ENCODE results near the gene PRSS53. TPM values are rescaled to one million over a fixed set of nuclear protein-coding genes. Genes with fewer than 3 reads are reported as not detected.

PRSS53 gene
- total RNA-seq, 1 experiment from 2014 or later: 7.7 TPM

GRCh38 chr16:31080756-31081419, 7.9 kb downstream of the PRSS53 start:
- H3K9me3 ChIP-seq (ENCODE audit: insufficient read depth, low read depth): no peaks in the 10 kb centered on the region
- H2AFZ ChIP-seq: no peak overlapping the region
- ChIA-PET POLR2A (ENCODE audit: unreplicated experiment) (interaction anchor here (0.6 kb wide), 1 partner anchor 58 kb away, joined by 3 read pairs; no protein-coding TSS in a partner anchor), CTCF (no interaction called here)
- TF ChIP-seq, protein P1, sequence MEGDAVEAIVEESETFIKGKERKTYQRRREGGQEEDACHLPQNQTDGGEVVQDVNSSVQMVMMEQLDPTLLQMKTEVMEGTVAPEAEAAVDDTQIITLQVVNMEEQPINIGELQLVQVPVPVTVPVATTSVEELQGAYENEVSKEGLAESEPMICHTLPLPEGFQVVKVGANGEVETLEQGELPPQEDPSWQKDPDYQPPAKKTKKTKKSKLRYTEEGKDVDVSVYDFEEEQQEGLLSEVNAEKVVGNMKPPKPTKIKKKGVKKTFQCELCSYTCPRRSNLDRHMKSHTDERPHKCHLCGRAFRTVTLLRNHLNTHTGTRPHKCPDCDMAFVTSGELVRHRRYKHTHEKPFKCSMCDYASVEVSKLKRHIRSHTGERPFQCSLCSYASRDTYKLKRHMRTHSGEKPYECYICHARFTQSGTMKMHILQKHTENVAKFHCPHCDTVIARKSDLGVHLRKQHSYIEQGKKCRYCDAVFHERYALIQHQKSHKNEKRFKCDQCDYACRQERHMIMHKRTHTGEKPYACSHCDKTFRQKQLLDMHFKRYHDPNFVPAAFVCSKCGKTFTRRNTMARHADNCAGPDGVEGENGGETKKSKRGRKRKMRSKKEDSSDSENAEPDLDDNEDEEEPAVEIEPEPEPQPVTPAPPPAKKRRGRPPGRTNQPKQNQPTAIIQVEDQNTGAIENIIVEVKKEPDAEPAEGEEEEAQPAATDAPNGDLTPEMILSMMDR (conservative IDR thresholded peaks at IDR 0.05): no peak
- no peak for TF ChIP-seq EZH2 (IDR thresholded peaks at IDR 0.05; ENCODE audit: low read depth)
- H3K4me2 ChIP-seq: no peak overlapping the region
- peaks cover 17% of the 10 kb centered on the region; the same call in 1 of the 2 replicates for H3F3A ChIP-seq (ENCODE audit: insufficient read depth, low read depth)
- no peak for DNase-seq
- H3K27ac ChIP-seq: no peak overlapping the region
- peaks cover 38% of the 10 kb centered on the region for H4K20me1 ChIP-seq (ENCODE audit: insufficient read depth)
- no peaks in the 10 kb centered on the region for H3K4me1 ChIP-seq (replicated peaks; ENCODE audit: insufficient read depth)
- H3K4me3 ChIP-seq: no peak overlapping the region
- peaks cover 5% of the 10 kb centered on the region for H3K36me3 ChIP-seq (ENCODE audit: low read depth)
- intact Hi-C loops (cut with micrococcal nuclease; ENCODE audit: unreplicated experiment): no loop called here
- no peaks in the 10 kb centered on the region for H3K27me3 ChIP-seq (ENCODE audit: insufficient read depth, low read depth)
- peaks cover 18% of the 10 kb centered on the region for H3K79me2 ChIP-seq (ENCODE audit: low read depth)
- no TSS peak for BruUV-seq (replicated peaks)
- no peaks in the 10 kb centered on the region for H3K9me2 ChIP-seq (ENCODE audit: insufficient read depth)

DNA sequence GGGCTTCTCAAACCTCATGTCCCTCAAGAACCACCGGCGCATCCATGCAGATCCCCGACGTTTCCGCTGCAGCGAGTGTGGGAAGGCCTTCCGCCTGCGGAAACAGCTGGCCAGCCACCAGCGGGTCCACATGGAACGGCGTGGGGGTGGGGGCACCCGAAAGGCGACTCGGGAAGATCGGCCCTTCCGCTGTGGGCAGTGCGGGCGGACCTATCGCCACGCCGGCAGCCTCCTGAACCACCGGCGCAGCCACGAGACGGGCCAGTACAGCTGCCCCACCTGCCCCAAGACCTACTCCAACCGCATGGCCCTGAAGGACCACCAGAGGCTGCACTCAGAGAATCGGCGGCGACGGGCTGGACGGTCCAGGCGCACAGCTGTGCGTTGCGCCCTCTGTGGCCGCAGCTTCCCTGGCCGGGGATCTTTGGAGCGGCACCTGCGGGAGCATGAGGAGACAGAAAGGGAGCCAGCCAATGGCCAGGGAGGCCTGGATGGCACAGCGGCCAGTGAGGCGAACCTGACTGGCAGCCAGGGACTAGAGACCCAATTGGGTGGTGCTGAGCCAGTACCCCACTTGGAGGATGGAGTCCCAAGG, 8.6 kb downstream of the PRSS53 start:
- Histone ChIP-seq H3K4me2 (no peak overlapping the region), H3K27ac (no peak overlapping the region), H3F3A (ENCODE audit: insufficient read depth, low read depth) (peaks cover 17% of the 10 kb centered on the region; the same call in 1 of the 2 replicates), H3K9me2 (ENCODE audit: insufficient read depth) (no peaks in the 10 kb centered on the region), H3K9me3 (ENCODE audit: insufficient read depth, low read depth) (no peaks in the 10 kb centered on the region), H3K36me3 (ENCODE audit: low read depth) (peaks cover 5% of the 10 kb centered on the region), H3K4me3 (no peak overlapping the region), H3K27me3 (ENCODE audit: insufficient read depth, low read depth) (no peaks in the 10 kb centered on the region), H3K4me1 (replicated peaks; ENCODE audit: insufficient read depth) (peaks cover 7% of the 10 kb centered on the region), H3K79me2 (ENCODE audit: low read depth) (peaks cover 26% of the 10 kb centered on the region), H4K20me1 (ENCODE audit: insufficient read depth) (peaks cover 38% of the 10 kb centered on the region), H2AFZ (no peak overlapping the region)
- no peak for DNase-seq
- intact Hi-C loops (cut with micrococcal nuclease; ENCODE audit: unreplicated experiment): no loop called here
- TF ChIP-seq, protein P1 (conservative IDR thresholded peaks at IDR 0.05): no peak
- no peak for TF ChIP-seq EZH2 (IDR thresholded peaks at IDR 0.05; ENCODE audit: low read depth)
- CTCF ChIA-PET: no interaction called here
- BruUV-seq (replicated peaks): no TSS peak
- POLR2A ChIA-PET (ENCODE audit: unreplicated experiment): interaction anchor here (0.6 kb wide), 1 partner anchor 59 kb away, joined by 3 read pairs; no protein-coding TSS in a partner anchor

- Histone ChIP-seq H3K4me3 (no peak overlapping the region), H4K20me1 (ENCODE audit: insufficient read depth) (peaks cover 38% of the 10 kb centered on the region), H2AFZ (no peak overlapping the region), H3K9me2 (ENCODE audit: insufficient read depth) (no peaks in the 10 kb centered on the region), H3K9me3 (ENCODE audit: insufficient read depth, low read depth) (no peaks in the 10 kb centered on the region), H3K79me2 (ENCODE audit: low read depth) (peaks cover 33% of the 10 kb centered on the region), H3K36me3 (ENCODE audit: low read depth) (peaks cover 5% of the 10 kb centered on the region), H3K4me2 (no peak overlapping the region), H3K4me1 (replicated peaks; ENCODE audit: insufficient read depth) (peaks cover 9% of the 10 kb centered on the region), H3F3A (ENCODE audit: insufficient read depth, low read depth) (peaks cover 17% of the 10 kb centered on the region; the same call in 1 of the 2 replicates), H3K27ac (no peak overlapping the region), H3K27me3 (ENCODE audit: insufficient read depth, low read depth) (no peaks in the 10 kb centered on the region)
- DNase-seq: no peak
- intact Hi-C loops (cut with micrococcal nuclease; ENCODE audit: unreplicated experiment): no loop called here
- no TSS peak for BruUV-seq (replicated peaks)
- ChIA-PET CTCF (no interaction called here), POLR2A (ENCODE audit: unreplicated experiment) (no interaction called here)
- no peak for TF ChIP-seq EZH2 (IDR thresholded peaks at IDR 0.05; ENCODE audit: low read depth)
Measured at GRCh38 chr16:31079342-31079944, 9.3 kb downstream of the PRSS53 start.
